LNCaP clone FGC (cell line): ENCODE results near the gene IGLL1.
"Not testable (repeated sequence)": the region's sequence is repeated elsewhere in the genome, so short reads cannot be mapped to it uniquely, and the experiment has no call there.

Experiments used
- DNase-seq: peaks from one replicate; pipeline ENCODE4 v3.0.0-alpha.2; 2011; ENCODE audit warnings: low read depth
- H3K4me3 ChIP-seq: 2 replicates; pipeline ENCODE4 v1.5.1; 2011; ENCODE audit warnings: mild to moderate bottlenecking, low read depth, low read length, control low read depth
- CTCF ChIP-seq: IDR thresholded peaks from 2 replicates; pipeline ENCODE4 v1.5.1; 2012; ENCODE audit warnings: mild to moderate bottlenecking; ENCODE audit not compliant: control insufficient read depth, insufficient read depth; ENCODE audit errors: extremely low read depth

The IGLL1 gene

GRCh38 chr22:23550049-23550650 lies 29.9 kb downstream of the IGLL1 start:
- no peak for TF ChIP-seq CTCF
- H3K4me3 ChIP-seq: no peak overlapping the region
- DNase-seq: no peak

GRCh38 chr22:23549198-23549595 lies 30.9 kb downstream of the IGLL1 start:
- no peak for DNase-seq
- TF ChIP-seq CTCF: no peak
- no peak overlapping the region for H3K4me3 ChIP-seq

GRCh38 chr22:23548501-23549197 lies 31.4 kb downstream of the IGLL1 start:
- H3K4me3 ChIP-seq: no peak overlapping the region
- no peak for TF ChIP-seq CTCF
- no peak for DNase-seq

GRCh38 chr22:23547818-23548500 lies 32.1 kb downstream of the IGLL1 start:
- no peak for DNase-seq
- H3K4me3 ChIP-seq: no peak overlapping the region
- TF ChIP-seq CTCF: no peak

GRCh38 chr22:23547382-23547781 lies 32.7 kb downstream of the IGLL1 start:
- not testable (repeated sequence) for H3K4me3 ChIP-seq, DNase-seq

GRCh38 chr22:23544852-23545251 lies 35.2 kb downstream of the IGLL1 start:
- no peak overlapping the region for H3K4me3 ChIP-seq
- no peak for DNase-seq
- no peak for TF ChIP-seq CTCF

- not testable (repeated sequence) for DNase-seq
These were observed 36.5 kb downstream of the IGLL1 start for GRCh38 chr22:23543506-23544000.

More at GRCh38 chr22:23543506-23544000, 36.5 kb downstream of the IGLL1 start:
- not testable (repeated sequence) for H3K4me3 ChIP-seq
